SU-DHL-6 (cell line): Measurements from ENCODE around the gene KCNAB2.

Source experiments
- H2AFZ ChIP-seq: fragments of 200-600 bp; sonication (generic); 2 replicates; pipeline ENCODE4 v1.6.1; 2014; ENCODE audit warnings: low read depth, mild to moderate bottlenecking, moderate library complexity, mixed read lengths, antibody characterized with exemption, low read length; ENCODE audit not compliant: severe bottlenecking
- H3F3A ChIP-seq: fragments of 200-600 bp; shearing (Covaris generic); 2 replicates; pipeline ENCODE4 v1.6.0; 2016; ENCODE audit warnings: antibody characterized with exemption, mild to moderate bottlenecking; ENCODE audit not compliant: insufficient read depth
- H3K27ac ChIP-seq: fragments of 200-600 bp; sonication (generic); 2 replicates; pipeline ENCODE4 v1.5.1; 2016; ENCODE audit warnings: low read depth, mild to moderate bottlenecking, low read length, moderate library complexity, mixed read lengths
- H3K27me3 ChIP-seq: fragments of 200-600 bp; sonication (generic), shearing (Covaris generic); 2 replicates; pipeline ENCODE4 v1.6.0; 2014; ENCODE audit warnings: mild to moderate bottlenecking, low read length
- H3K36me3 ChIP-seq: fragments of 200-600 bp; sonication (generic); 2 replicates; pipeline ENCODE4 v1.6.1; 2014; ENCODE audit warnings: mild to moderate bottlenecking, low read length, mixed read lengths
- H3K4me2 ChIP-seq: fragments of 300-600, 200-600 bp; shearing (Covaris generic), sonication (generic); 2 replicates; pipeline ENCODE4 v1.6.0; 2014; ENCODE audit warnings: low read length, low read depth, mild to moderate bottlenecking; ENCODE audit not compliant: poor library complexity, severe bottlenecking
- H3K4me3 ChIP-seq: fragments of 200-600 bp; sonication (generic); 2 replicates; pipeline ENCODE4 v1.5.1; 2014; ENCODE audit warnings: antibody characterized with exemption, low read length, mild to moderate bottlenecking, mixed read lengths; ENCODE audit not compliant: insufficient read depth, poor library complexity, severe bottlenecking
- H3K79me2 ChIP-seq: fragments of 200-600 bp; sonication (generic); 2 replicates; pipeline ENCODE4 v1.6.1; 2014; ENCODE audit warnings: mild to moderate bottlenecking, low read length, moderate library complexity; ENCODE audit not compliant: insufficient read depth
- H3K9ac ChIP-seq: fragments of 200-600 bp; sonication (generic); 2 replicates; pipeline ENCODE4 v1.7.0; 2014; ENCODE audit warnings: mild to moderate bottlenecking, low read length
- H3K9me2 ChIP-seq: fragments of 200-600 bp; sonication (generic); replicated peaks from 2 replicates; pipeline ENCODE4 v1.6.1; 2014; ENCODE audit warnings: low read length; ENCODE audit not compliant: insufficient read depth
- H3K9me3 ChIP-seq: fragments of 200-600 bp; sonication (generic); 2 replicates; pipeline ENCODE4 v1.6.1; 2014; ENCODE audit warnings: low read length, mixed read lengths; ENCODE audit not compliant: insufficient read depth
- H4K20me1 ChIP-seq: fragments of 200-600 bp; sonication (generic); 2 replicates; pipeline ENCODE4 v1.6.1; 2014; ENCODE audit warnings: low read depth, mild to moderate bottlenecking, antibody characterized with exemption, low read length, moderate library complexity, mixed read lengths
- CTCF ChIP-seq: fragments of 200-600 bp; sonication (generic); IDR thresholded peaks from one replicate; pipeline ENCODE4 v1.5.1; 2017; ENCODE audit warnings: antibody characterized with exemption, mild to moderate bottlenecking, low read length, moderate library complexity; ENCODE audit not compliant: insufficient read depth, poor library complexity, severe bottlenecking
- EZH2phosphoT487 ChIP-seq: fragments of 200-600 bp; sonication (generic), shearing (Covaris generic); conservative IDR thresholded peaks from 2 replicates; pipeline ENCODE4 v1.6.1; 2018; ENCODE audit warnings: mild to moderate bottlenecking, antibody characterized with exemption, low read length, moderate library complexity, mixed read lengths

Gene KCNAB2

DNA sequence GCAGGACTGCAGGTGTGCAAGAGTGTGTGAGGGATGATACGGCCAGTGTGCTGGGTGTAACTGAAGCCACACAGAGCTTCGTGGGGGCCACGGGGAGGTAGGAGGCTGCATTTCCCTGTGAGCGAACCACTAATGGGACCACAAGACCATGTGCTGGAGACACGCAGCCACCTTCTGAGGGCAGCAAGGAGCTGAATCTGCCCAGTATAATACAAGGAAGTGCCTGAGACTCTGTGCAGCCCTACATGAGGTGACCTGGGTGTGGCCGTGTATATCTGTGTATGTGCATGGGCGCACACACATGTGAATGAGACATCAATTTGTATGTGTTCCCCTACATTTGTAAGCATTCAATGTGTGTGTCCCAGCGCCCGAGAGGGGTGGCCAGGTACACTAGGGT, 83.6 kb downstream of the KCNAB2 start:
- no peak overlapping the region for H3K4me3 ChIP-seq
- H4K20me1 ChIP-seq: no peaks in the 10 kb centered on the region
- no peaks in the 10 kb centered on the region for H3K27me3 ChIP-seq
- H3K9me3 ChIP-seq: 0 out of 2 replicates have a peak, but pooled peaks cover 5% of the 10 kb centered on the region
- no peak overlapping the region for H2AFZ ChIP-seq
- no peaks in the 10 kb centered on the region for H3K9me2 ChIP-seq
- no peak overlapping the region for H3K4me2 ChIP-seq
- no peaks in the 10 kb centered on the region for H3K79me2 ChIP-seq
- no peak overlapping the region for H3K9ac ChIP-seq
- TF ChIP-seq EZH2phosphoT487 (no peak), CTCF (no peak)
- no peaks in the 10 kb centered on the region for H3F3A ChIP-seq
- H3K36me3 ChIP-seq: no peaks in the 10 kb centered on the region
- H3K27ac ChIP-seq: no peak overlapping the region

- no peaks in the 10 kb centered on the region for H3K36me3 ChIP-seq
- TF ChIP-seq CTCF (no peak), EZH2phosphoT487 (no peak)
- H3K79me2 ChIP-seq: no peaks in the 10 kb centered on the region
- no peak overlapping the region for H3K9ac ChIP-seq
- H4K20me1 ChIP-seq: no peaks in the 10 kb centered on the region
- no peak overlapping the region for H3K4me3 ChIP-seq
- no peaks in the 10 kb centered on the region for H3K9me2 ChIP-seq
- H2AFZ ChIP-seq: no peak overlapping the region
- no peaks in the 10 kb centered on the region for H3F3A ChIP-seq
- no peaks in the 10 kb centered on the region for H3K27me3 ChIP-seq
- H3K27ac ChIP-seq: no peak overlapping the region
- H3K4me2 ChIP-seq: no peak overlapping the region
- H3K9me3 ChIP-seq: 0 out of 2 replicates have a peak, but pooled peaks cover 5% of the 10 kb centered on the region
These were observed 84.3 kb downstream of the KCNAB2 start for GRCh38 chr1:6130036-6130435.

GRCh38 chr1:6130596-6130995, 84.9 kb downstream of the KCNAB2 start:
- Histone ChIP-seq H3F3A (no peaks in the 10 kb centered on the region), H4K20me1 (no peaks in the 10 kb centered on the region), H3K4me3 (no peak overlapping the region), H3K79me2 (no peaks in the 10 kb centered on the region), H3K9ac (no peak overlapping the region), H3K9me3 (0 out of 2 replicates have a peak, but pooled peaks cover 5% of the 10 kb centered on the region), H3K27ac (no peak overlapping the region), H2AFZ (no peak overlapping the region), H3K27me3 (no peaks in the 10 kb centered on the region), H3K4me2 (no peak overlapping the region), H3K36me3 (no peaks in the 10 kb centered on the region), H3K9me2 (no peaks in the 10 kb centered on the region)
- no peak for TF ChIP-seq CTCF
- TF ChIP-seq EZH2phosphoT487: no peak

DNA sequence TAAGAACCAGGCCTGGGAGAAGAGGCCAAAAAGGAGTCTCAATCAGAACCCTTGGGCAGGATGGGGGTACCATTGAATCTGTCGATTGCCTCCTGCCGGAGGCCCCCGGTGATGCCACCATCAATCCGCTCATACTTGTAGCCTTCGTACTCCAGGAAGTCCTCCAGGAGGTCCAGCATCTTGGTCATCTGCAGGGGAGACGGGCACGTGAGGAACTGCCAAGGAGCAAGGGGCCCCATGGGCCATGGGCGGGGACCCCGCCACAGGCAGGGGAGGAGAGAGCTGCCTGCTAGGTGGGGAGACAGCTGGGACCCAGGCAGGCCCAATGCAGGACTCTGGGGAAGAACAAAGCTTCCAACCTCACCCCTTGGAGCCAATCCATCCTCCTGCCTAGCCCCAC, 85.9 kb downstream of the KCNAB2 start:
- Histone ChIP-seq H3K79me2 (no peaks in the 10 kb centered on the region), H2AFZ (no peak overlapping the region), H3K9ac (no peak overlapping the region), H3F3A (no peaks in the 10 kb centered on the region), H3K9me2 (no peaks in the 10 kb centered on the region), H3K4me3 (no peak overlapping the region), H3K9me3 (0 out of 2 replicates have a peak, but pooled peaks cover 5% of the 10 kb centered on the region), H3K36me3 (no peaks in the 10 kb centered on the region), H4K20me1 (no peaks in the 10 kb centered on the region), H3K4me2 (no peak overlapping the region), H3K27ac (no peak overlapping the region), H3K27me3 (no peaks in the 10 kb centered on the region)
- TF ChIP-seq CTCF (no peak), EZH2phosphoT487 (no peak)
